OCI-LY7 (cell line): Measurements from ENCODE around the gene MCEE. TPM values are rescaled to one million over a fixed set of nuclear protein-coding genes. Genes with fewer than 3 reads are reported as not detected.

Experiments used
- BruUV-seq: library from RNA; stranded (reverse); fragments of 400-500 nt; replicated peaks from 2 replicates; lab custom pipeline; 2021; lab: Mats Ljungman, UMichigan
- CTCF ChIA-PET: fragments of 300-600 bp; sonication (Branson Sonifier 250); formaldehyde crosslinking; loops from one replicate; lab custom pipeline; 2022; ENCODE audit warnings: antibody characterized with exemption; ENCODE audit not compliant: unreplicated experiment; lab: Charles Lee
- POLR2A ChIA-PET: fragments of 300-600 bp; sonication (Branson Sonifier 250); formaldehyde crosslinking; loops from one replicate; lab custom pipeline; 2022; ENCODE audit warnings: antibody characterized with exemption; lab: Charles Lee
- DNase-seq: peaks from one replicate; pipeline ENCODE4 v3.0.0-alpha.2; 2015; ENCODE audit warnings: low spot score
- H2AFZ ChIP-seq: fragments of 200-600 bp; sonication (generic), shearing (Covaris generic); 2 replicates; pipeline ENCODE4 v1.6.1; 2014; ENCODE audit warnings: mild to moderate bottlenecking, antibody characterized with exemption, low read length, moderate library complexity
- H3K27ac ChIP-seq: fragments of 200-600 bp; sonication (generic); 2 replicates; pipeline ENCODE4 v1.5.1; 2014; ENCODE audit warnings: mixed run types, low read depth, mild to moderate bottlenecking, moderate library complexity, low read length, inconsistent platforms; ENCODE audit not compliant: poor library complexity, severe bottlenecking
- H3K36me3 ChIP-seq: fragments of 200-600 bp; sonication (generic); 2 replicates; pipeline ENCODE4 v1.6.1; 2014; ENCODE audit warnings: mild to moderate bottlenecking, antibody characterized with exemption, low read length, moderate library complexity, mixed read lengths; ENCODE audit not compliant: insufficient read depth
- H3K4me1 ChIP-seq: fragments of 200-600 bp; sonication (generic); 2 replicates; pipeline ENCODE4 v1.5.1; 2014; ENCODE audit warnings: mild to moderate bottlenecking, low read length; ENCODE audit not compliant: insufficient read depth, poor library complexity, severe bottlenecking
- H3K4me2 ChIP-seq: fragments of 200-600 bp; sonication (generic); 2 replicates; pipeline ENCODE4 v1.6.1; 2014; ENCODE audit warnings: mild to moderate bottlenecking, low read length
- H3K4me3 ChIP-seq: fragments of 200-600 bp; sonication (generic); 2 replicates; pipeline ENCODE4 v1.5.1; 2014; ENCODE audit warnings: mild to moderate bottlenecking, low read depth, low read length; ENCODE audit not compliant: poor library complexity, severe bottlenecking
- H3K79me2 ChIP-seq: fragments of 200-600 bp; sonication (generic); 2 replicates; pipeline ENCODE4 v1.6.1; 2016; ENCODE audit warnings: low read depth, mild to moderate bottlenecking, low read length, moderate library complexity, mixed read lengths; ENCODE audit not compliant: insufficient read depth
- H3K9me2 ChIP-seq: fragments of 200-600 bp; sonication (generic); 2 replicates; pipeline ENCODE4 v1.6.1; 2016; ENCODE audit warnings: mild to moderate bottlenecking, low read length, mixed read lengths; ENCODE audit not compliant: insufficient read depth
- H3K9me3 ChIP-seq: fragments of 200-600 bp; sonication (generic); 2 replicates; pipeline ENCODE4 v1.6.1; 2014; ENCODE audit warnings: mild to moderate bottlenecking, mixed run types, low read length, mixed read lengths
- H4K20me1 ChIP-seq: fragments of 200-600 bp; sonication (generic); 2 replicates; pipeline ENCODE4 v1.6.1; 2014; ENCODE audit warnings: mild to moderate bottlenecking, antibody characterized with exemption, low read length, moderate library complexity, mixed read lengths; ENCODE audit not compliant: insufficient read depth
- CTCF ChIP-seq: fragments of 200-600 bp; sonication (generic); conservative IDR thresholded peaks from 2 replicates; pipeline ENCODE4 v1.5.1; 2014; ENCODE audit warnings: mild to moderate bottlenecking, antibody characterized with exemption, low read length, moderate library complexity, mixed read lengths
- EZH2phosphoT487 ChIP-seq: fragments of 200-600 bp; sonication (generic); IDR thresholded peaks from 2 replicates; pipeline ENCODE4 v1.6.1; 2018; ENCODE audit warnings: low read depth, borderline replicate concordance, mild to moderate bottlenecking, mixed run types, antibody characterized with exemption, low read length, moderate library complexity, mixed read lengths
- intact Hi-C: fragments of 100-400 bp; cut with micrococcal nuclease; formaldehyde crosslinking; loops from one replicate; pipeline ENCODE4 v1.10.0; 2022; ENCODE audit not compliant: unreplicated experiment
- total RNA-seq, 2 experiments: library from RNA; depleted of rRNA in 1 of 2; stranded (reverse); fragments of >200 nt in 1 of 2; shearing (Covaris generic) in 1 of 2; gene quantifications; 2 replicates each; pipeline ENCODE4 v1.2.3, GENCODE V29; 2014 to 2022

MCEE gene
- total RNA-seq, 2 experiments from 2014 or later = 26.4 to 30.8 TPM

DNA sequence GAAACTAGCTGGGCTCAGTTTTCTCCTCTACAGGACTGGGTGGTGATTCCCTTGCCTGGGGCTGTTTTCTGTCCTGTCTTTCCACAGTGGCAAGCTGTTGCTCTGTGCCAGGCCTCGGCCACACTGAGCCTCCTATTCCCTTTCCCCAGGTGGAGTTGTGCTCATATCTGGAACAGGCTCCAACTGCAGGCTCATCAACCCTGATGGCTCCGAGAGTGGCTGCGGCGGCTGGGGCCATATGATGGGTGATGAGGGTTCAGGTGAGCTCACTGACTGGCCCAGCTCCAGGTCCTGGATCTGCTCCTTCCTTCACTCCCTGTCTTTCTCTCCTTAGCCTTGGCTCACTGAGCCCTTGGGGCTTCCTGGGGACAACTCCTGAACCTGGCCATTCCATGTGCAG is 57.5 kb downstream of the MCEE start:
- H3K79me2 ChIP-seq = peaks cover 53% of the 10 kb centered on the region
- POLR2A ChIA-PET = no interaction called here
- BruUV-seq = no TSS peak
- H3K9me3 ChIP-seq = no peaks in the 10 kb centered on the region
- no peak for TF ChIP-seq EZH2phosphoT487
- no peak for TF ChIP-seq CTCF
- peak overlapping the region; percentile 99 for H3K27ac ChIP-seq
- H4K20me1 ChIP-seq = peaks cover 18% of the 10 kb centered on the region
- intact Hi-C loops = loop anchor here (1.0 kb wide), 1 partner anchor 8 kb away; no protein-coding TSS in a partner anchor
- H3K9me2 ChIP-seq = no peaks in the 10 kb centered on the region
- CTCF ChIA-PET = interaction anchor here (0.9 kb wide), 1 partner anchor 71 kb away, joined by 3 read pairs; no protein-coding TSS in a partner anchor
- H3K36me3 ChIP-seq = peaks cover 80% of the 10 kb centered on the region
- peak overlapping the region; percentile 92 for H3K4me2 ChIP-seq
- peak overlapping the region; percentile 94 for H3K4me3 ChIP-seq
- peaks cover 42% of the 10 kb centered on the region for H3K4me1 ChIP-seq
- H2AFZ ChIP-seq = no peak overlapping the region
- DNase-seq = no peak

GRCh38 chr2:71071681-71072398 is 58.2 kb downstream of the MCEE start:
- H3K4me1 ChIP-seq = peaks cover 49% of the 10 kb centered on the region
- peaks cover 74% of the 10 kb centered on the region for H3K36me3 ChIP-seq
- H3K4me3 ChIP-seq = peak overlapping the region; percentile 94
- H2AFZ ChIP-seq = no peak overlapping the region
- H3K9me2 ChIP-seq = no peaks in the 10 kb centered on the region
- CTCF ChIA-PET = interaction anchor here (0.9 to 1.5 kb wide), 5 partner anchors 11 to 70 kb away, joined by 3 to 6 read pairs (median 4); no protein-coding TSS in a partner anchor
- no peaks in the 10 kb centered on the region for H3K9me3 ChIP-seq
- H3K79me2 ChIP-seq = peaks cover 58% of the 10 kb centered on the region
- H3K4me2 ChIP-seq = peak overlapping the region; percentile 92
- POLR2A ChIA-PET = interaction anchor here (0.6 to 1.8 kb wide), 5 partner anchors 8 to 166 kb away, joined by 3 to 9 read pairs (median 6); partner anchors contain the start of genes MCEE and MPHOSPH10
- peak; percentile 82 for DNase-seq
- H4K20me1 ChIP-seq = peaks cover 18% of the 10 kb centered on the region
- intact Hi-C loops = loop anchor here (1.0 to 2.0 kb wide), 2 partner anchors 8 to 49 kb away; no protein-coding TSS in a partner anchor
- no peak for TF ChIP-seq EZH2phosphoT487
- TF ChIP-seq CTCF = peak; percentile 76
- no TSS peak for BruUV-seq
- peak overlapping the region; percentile 99 for H3K27ac ChIP-seq
